Measurements from ENCODE around the gene TMEM242.

TMEM242 gene

GRCh38 chr6:157272372-157272771 lies 50.9 kb downstream of the TMEM242 start:
- no peak for TF ChIP-seq CTCF (IDR thresholded peaks at IDR 0.05)

- TF ChIP-seq CTCF (IDR thresholded peaks at IDR 0.05), result no peak
Measured at GRCh38 chr6:157271911-157272310, 51.4 kb downstream of the TMEM242 start.

GRCh38 chr6:157271441-157271840 lies 51.9 kb downstream of the TMEM242 start:
- TF ChIP-seq CTCF (IDR thresholded peaks at IDR 0.05), result no peak

GRCh38 chr6:157270916-157271315 lies 52.4 kb downstream of the TMEM242 start:
- no peak for TF ChIP-seq CTCF (IDR thresholded peaks at IDR 0.05)

GRCh38 chr6:157270308-157270707 lies 53.0 kb downstream of the TMEM242 start:
- no peak for TF ChIP-seq CTCF (IDR thresholded peaks at IDR 0.05)

- TF ChIP-seq CTCF (IDR thresholded peaks at IDR 0.05), result no peak
Measured at GRCh38 chr6:157269261-157269794, 54.0 kb downstream of the TMEM242 start.

GRCh38 chr6:157268835-157269234 lies 54.5 kb downstream of the TMEM242 start:
- no peak for TF ChIP-seq CTCF (IDR thresholded peaks at IDR 0.05)

GRCh38 chr6:157268396-157268795 lies 54.9 kb downstream of the TMEM242 start:
- TF ChIP-seq CTCF (IDR thresholded peaks at IDR 0.05), result no peak

Data from LNCAP (cell line).